Neural cell (in vitro differentiated cells): ENCODE results near the gene PDGFB. TPM values are rescaled to one million over a fixed set of nuclear protein-coding genes. Genes with fewer than 3 reads are reported as not detected.

Source experiments
- H2AFZ ChIP-seq: fragments of 200-600, 300-800 bp; sonication (generic), shearing (Covaris generic); 2 replicates; pipeline ENCODE4 v1.6.0; 2014; ENCODE audit warnings: low read depth, mild to moderate bottlenecking, antibody characterized with exemption, low read length, moderate library complexity
- H3F3A ChIP-seq: fragments of 200-600 bp; shearing (Covaris generic); 2 replicates; pipeline ENCODE4 v1.6.1; 2016; ENCODE audit warnings: mild to moderate bottlenecking, moderate library complexity, mixed read lengths, antibody characterized with exemption, low read length; ENCODE audit not compliant: insufficient read depth, poor library complexity, severe bottlenecking
- H3K27ac ChIP-seq: fragments of 200-600, 300-800 bp; sonication (generic), shearing (Covaris generic); 2 replicates; pipeline ENCODE4 v1.5.1; 2014; ENCODE audit warnings: mild to moderate bottlenecking, low read length, moderate library complexity
- H3K27me3 ChIP-seq: fragments of 300-800, 200-600 bp; sonication (generic), shearing (Covaris generic); 2 replicates; pipeline ENCODE4 v1.6.0; 2014; ENCODE audit warnings: mild to moderate bottlenecking, low read depth, low read length, moderate library complexity; ENCODE audit not compliant: insufficient read depth
- H3K36me3 ChIP-seq: fragments of 300-800, 200-600 bp; sonication (generic), shearing (Covaris generic); 2 replicates; pipeline ENCODE4 v1.5.1; 2014; ENCODE audit warnings: mild to moderate bottlenecking, antibody characterized with exemption, low read length, moderate library complexity; ENCODE audit not compliant: insufficient read depth
- H3K4me2 ChIP-seq: fragments of 300-800, 200-600 bp; sonication (generic), shearing (Covaris generic); 2 replicates; pipeline ENCODE4 v1.6.0; 2014; ENCODE audit warnings: mild to moderate bottlenecking, low read length
- H3K4me3 ChIP-seq: fragments of 300-800, 200-600 bp; sonication (generic), shearing (Covaris generic); 2 replicates; pipeline ENCODE4 v1.5.1; 2014; ENCODE audit warnings: mild to moderate bottlenecking, low read length, moderate library complexity
- H3K79me2 ChIP-seq: fragments of 200-600 bp; shearing (Covaris generic); replicated peaks from 2 replicates; pipeline ENCODE4 v1.6.0; 2014; ENCODE audit warnings: mild to moderate bottlenecking, low read length, moderate library complexity; ENCODE audit not compliant: insufficient read depth
- H3K9ac ChIP-seq: fragments of 300-800, 200-600 bp; sonication (generic), shearing (Covaris generic); 2 replicates; pipeline ENCODE4 v1.6.1; 2016; ENCODE audit warnings: mild to moderate bottlenecking, low read length, mixed read lengths
- H3K9me2 ChIP-seq: fragments of 200-600 bp; shearing (Covaris generic); 2 replicates; pipeline ENCODE4 v1.6.1; 2016; ENCODE audit warnings: mild to moderate bottlenecking, low read length, mixed read lengths; ENCODE audit not compliant: insufficient read depth
- H3K9me3 ChIP-seq: fragments of 200-600, 300-800 bp; sonication (generic), shearing (Covaris generic); 2 replicates; pipeline ENCODE4 v1.6.1; 2016; ENCODE audit warnings: mild to moderate bottlenecking, mixed run types, low read length, moderate library complexity, mixed read lengths
- H4K20me1 ChIP-seq: fragments of 200-600 bp; shearing (Covaris generic); 2 replicates; pipeline ENCODE4 v1.6.1; 2016; ENCODE audit warnings: mild to moderate bottlenecking, mixed run types; ENCODE audit not compliant: insufficient read depth
- CTCF ChIP-seq: fragments of 450-650 bp; IDR thresholded peaks from 2 replicates; pipeline ENCODE4 v1.5.1; 2014; ENCODE audit warnings: antibody characterized with exemption, mild to moderate bottlenecking, moderate library complexity; ENCODE audit not compliant: poor library complexity, severe bottlenecking
- EP300 ChIP-seq: fragments of 450-650 bp; conservative IDR thresholded peaks from 2 replicates; pipeline ENCODE4 v1.6.1; 2014; ENCODE audit warnings: antibody characterized with exemption, mild to moderate bottlenecking, moderate library complexity; ENCODE audit not compliant: poor library complexity, severe bottlenecking
- EZH2 ChIP-seq: fragments of 200-600, 300-800 bp; shearing (Covaris generic), sonication (generic); IDR thresholded peaks from 2 replicates; pipeline ENCODE4 v1.6.1; 2014; ENCODE audit warnings: antibody characterized with exemption, low read length, borderline replicate concordance, mild to moderate bottlenecking; ENCODE audit not compliant: insufficient read depth, poor library complexity, severe bottlenecking
- MXI1 ChIP-seq: fragments of 450-650 bp; conservative IDR thresholded peaks from 2 replicates; pipeline ENCODE4 v1.6.1; 2014; ENCODE audit warnings: antibody characterized with exemption, mild to moderate bottlenecking; ENCODE audit not compliant: poor library complexity, severe bottlenecking
- POLR2AphosphoS5 ChIP-seq: IDR thresholded peaks from 2 replicates; pipeline ENCODE4 v1.6.1; 2012
- RAD21 ChIP-seq: fragments of 450-650 bp; conservative IDR thresholded peaks from 2 replicates; pipeline ENCODE4 v1.6.1; 2014; ENCODE audit warnings: antibody characterized with exemption, mild to moderate bottlenecking, moderate library complexity
- REST ChIP-seq: IDR thresholded peaks from 2 replicates; pipeline ENCODE4 v1.6.1; 2012; ENCODE audit warnings: borderline replicate concordance
- SMC3 ChIP-seq: fragments of 450-650 bp; conservative IDR thresholded peaks from 2 replicates; pipeline ENCODE4 v1.6.1; 2014; ENCODE audit warnings: antibody characterized with exemption, mild to moderate bottlenecking, moderate library complexity; ENCODE audit not compliant: poor library complexity
- TAF1 ChIP-seq: IDR thresholded peaks from 2 replicates; pipeline ENCODE4 v1.6.1; 2012; ENCODE audit warnings: low read depth
- polyA plus RNA-seq: library from polyadenylated mRNA; depleted of rRNA; stranded (reverse); fragments of >200 nt; gene quantifications from 2 replicates; pipeline ENCODE4 v1.2.3, GENCODE V29; 2014

Gene PDGFB
- polyA plus RNA-seq, 1 donor from 2014 or later: 0.61 TPM

- H3K79me2 ChIP-seq: no peaks in the 10 kb centered on the region
- no peaks in the 10 kb centered on the region for H3K27me3 ChIP-seq
- H3K27ac ChIP-seq: no peak overlapping the region
- no peaks in the 10 kb centered on the region for H4K20me1 ChIP-seq
- H3K4me2 ChIP-seq: no peak overlapping the region
- no peak for TF ChIP-seq REST
- TF ChIP-seq POLR2AphosphoS5: no peak
- no peak for TF ChIP-seq TAF1
- no peak for TF ChIP-seq MXI1
- no peak for TF ChIP-seq RAD21
- TF ChIP-seq SMC3: no peak
- TF ChIP-seq EP300: no peak
- TF ChIP-seq CTCF: no peak
- no peak for TF ChIP-seq EZH2
- no peak overlapping the region for H3K9ac ChIP-seq
- no peak overlapping the region for H2AFZ ChIP-seq
- H3K4me3 ChIP-seq: no peak overlapping the region
- H3K36me3 ChIP-seq: no peaks in the 10 kb centered on the region
- no peaks in the 10 kb centered on the region for H3F3A ChIP-seq
- no peaks in the 10 kb centered on the region for H3K9me3 ChIP-seq
- no peaks in the 10 kb centered on the region for H3K9me2 ChIP-seq
Measured at GRCh38 chr22:39177791-39178190, 67.0 kb downstream of the PDGFB start.

- Histone ChIP-seq H3K36me3 (no peaks in the 10 kb centered on the region), H3K79me2 (no peaks in the 10 kb centered on the region), H3F3A (no peaks in the 10 kb centered on the region), H3K27ac (no peak overlapping the region), H3K4me2 (no peak overlapping the region), H2AFZ (no peak overlapping the region), H3K4me3 (no peak overlapping the region), H3K9ac (no peak overlapping the region), H3K27me3 (no peaks in the 10 kb centered on the region), H3K9me3 (no peaks in the 10 kb centered on the region), H4K20me1 (no peaks in the 10 kb centered on the region), H3K9me2 (no peaks in the 10 kb centered on the region)
- TF ChIP-seq REST (no peak), MXI1 (no peak), RAD21 (no peak), EP300 (no peak), EZH2 (no peak), POLR2AphosphoS5 (no peak), SMC3 (no peak), CTCF (no peak), TAF1 (no peak)
Measured at GRCh38 chr22:39177456-39177775, 67.4 kb downstream of the PDGFB start.
